Mucosa of descending colon (tissue), 3 donors: Measurements from ENCODE around the gene LIPG. TPM values are rescaled to one million over a fixed set of nuclear protein-coding genes. Genes with fewer than 3 reads are reported as not detected.

Source experiments
- ATAC-seq: fragments of 200-7000 bp; cut with Tn5 transposase; one replicate; pipeline ENCODE4 v1.9.1; 2020; ENCODE audit warnings: mild to moderate bottlenecking, moderate library complexity
- DNase-seq, 3 donors: peaks; one replicate each; pipeline ENCODE4 v3.0.0-alpha.2; 2020
- H3K36me3 ChIP-seq: fragments of 200-600 bp; one replicate; pipeline ENCODE4 v1.8.0; 2021; ENCODE audit warnings: low read depth, mild to moderate bottlenecking
- H3K4me1 ChIP-seq: fragments of 200-600 bp; one replicate; pipeline ENCODE4 v1.8.0; 2021; ENCODE audit warnings: low read depth, mild to moderate bottlenecking
- H3K4me3 ChIP-seq: fragments of 200-600 bp; one replicate; pipeline ENCODE4 v1.8.0; 2021; ENCODE audit warnings: mild to moderate bottlenecking
- H3K9me3 ChIP-seq: fragments of 200-600 bp; one replicate; pipeline ENCODE4 v1.8.0; 2021; ENCODE audit warnings: mild to moderate bottlenecking
- CTCF ChIP-seq: fragments of 200-600 bp; IDR thresholded peaks from one replicate; pipeline ENCODE4 v1.8.0; 2022; ENCODE audit warnings: antibody characterized with exemption, mild to moderate bottlenecking
- intact Hi-C, 2 donors: fragments of 100-400 bp; cut with DNase I in 1 of 2; cut with micrococcal nuclease in 1 of 2; formaldehyde crosslinking; loops; one replicate each; pipeline versions ENCODE4 v1.11.0 to v1.11.1; 2022; cut with DNase I, micrococcal nuclease
- total RNA-seq, 3 donors: library from RNA; stranded (reverse); fragmentation: NEBNext Ultra II Directional in 2 of 3; extraction: Animal tissue kit (Norgen Biotek cat#: 25700) in 2 of 3; gene quantifications; one replicate each; pipeline versions ENCODE4 v1.2.1 to v1.2.4, GENCODE V29; 2021 to 2023
- donor health status: DM: no; HTN: no; CAD: no; lungs with moderate emphysema.
- donor health status: DM: no; HTN: no; CAD: no.
- donor health status: DM: no; HTN: yes; CAD: no.

Gene LIPG
- total RNA-seq, 3 donors from 2014 or later = 13.3 to 42.0 (median 13.8) TPM

DNA sequence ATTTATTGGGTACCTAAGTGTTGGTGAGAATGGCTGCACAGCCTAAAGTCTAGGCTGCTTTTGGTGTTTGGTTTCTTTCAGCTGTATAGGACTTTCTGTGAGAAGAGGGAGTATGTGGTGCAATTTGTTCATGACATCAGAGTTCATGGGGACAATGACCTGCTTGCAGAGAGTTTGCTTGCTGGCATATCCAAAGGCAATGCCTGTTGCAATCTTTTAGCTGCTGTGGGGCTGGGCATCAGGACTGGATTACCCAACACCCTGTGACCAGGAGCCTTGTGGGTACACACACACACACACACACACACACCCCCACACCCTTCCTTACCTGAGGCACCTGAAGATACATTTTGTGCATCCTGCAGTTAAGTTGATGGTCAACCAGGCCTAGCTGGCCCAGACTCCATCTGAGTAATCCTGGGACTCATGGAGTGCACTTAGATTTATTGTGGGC is 68.4 kb downstream of the LIPG start:
- DNase-seq = no peak
- intact Hi-C loops = no loop called here

DNA sequence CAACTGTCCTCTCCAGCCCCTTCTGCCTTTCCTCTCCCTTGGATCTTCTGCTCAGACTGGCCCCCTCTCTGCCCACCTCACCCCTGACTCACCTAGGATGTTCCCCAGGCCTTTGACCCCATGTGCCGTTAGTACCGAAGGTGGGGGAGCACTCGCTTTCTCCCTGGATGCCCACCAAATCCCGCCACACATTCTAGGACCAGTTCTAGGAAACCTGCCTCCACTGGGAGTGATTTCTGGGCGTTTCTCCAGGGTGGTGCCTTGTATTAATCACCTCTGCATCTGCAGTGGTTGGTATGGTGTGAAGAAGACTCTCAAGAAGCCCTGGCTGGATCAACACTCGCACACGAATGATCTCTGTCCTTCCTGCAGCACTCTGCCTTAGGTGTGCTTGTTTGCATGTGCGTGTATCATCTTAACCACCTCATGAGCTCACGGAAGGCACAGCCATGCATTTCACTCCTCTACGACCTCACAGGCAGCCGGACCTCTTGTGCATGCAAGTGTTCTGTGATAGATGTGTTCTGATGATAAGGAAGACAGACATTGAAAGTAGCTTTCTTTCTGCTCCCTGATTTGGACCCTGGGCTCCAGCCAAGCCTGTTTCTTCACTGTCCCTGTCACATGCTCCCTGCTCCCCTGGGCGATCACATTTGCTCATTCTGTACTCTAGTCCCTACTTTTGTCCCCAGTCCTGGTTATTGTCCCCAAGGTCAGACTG is 69.4 kb downstream of the LIPG start:
- TF ChIP-seq CTCF = no peak
- Histone ChIP-seq H3K9me3 (no peaks in the 10 kb centered on the region), H3K36me3 (no peaks in the 10 kb centered on the region), H3K4me3 (no peak overlapping the region), H3K4me1 (peaks cover 5% of the 10 kb centered on the region)
- no peak for DNase-seq
- intact Hi-C loops = no loop called here
- no peak for ATAC-seq

More for the DNA sequence above, 68.4 kb downstream of the LIPG start:
- H3K9me3 ChIP-seq = no peaks in the 10 kb centered on the region
- no peak overlapping the region for H3K4me3 ChIP-seq
- ATAC-seq = peak; percentile 71
- TF ChIP-seq CTCF = no peak
- no peaks in the 10 kb centered on the region for H3K36me3 ChIP-seq
- H3K4me1 ChIP-seq = peaks cover 5% of the 10 kb centered on the region

GRCh38 chr18:49632588-49632987 is 70.7 kb downstream of the LIPG start:
- intact Hi-C loops = no loop called here
- Histone ChIP-seq H3K36me3 (no peaks in the 10 kb centered on the region), H3K9me3 (no peaks in the 10 kb centered on the region), H3K4me3 (no peak overlapping the region), H3K4me1 (peaks cover 5% of the 10 kb centered on the region)
- no peak for DNase-seq
- TF ChIP-seq CTCF = no peak
- no peak for ATAC-seq

GRCh38 chr18:49638209-49638785 is 76.4 kb downstream of the LIPG start:
- TF ChIP-seq CTCF = no peak
- no peaks in the 10 kb centered on the region for H3K36me3 ChIP-seq
- intact Hi-C loops = no loop called here
- no peaks in the 10 kb centered on the region for H3K4me1 ChIP-seq
- no peak overlapping the region for H3K4me3 ChIP-seq
- ATAC-seq (no peak), DNase-seq (no peak)
- no peaks in the 10 kb centered on the region for H3K9me3 ChIP-seq

DNA sequence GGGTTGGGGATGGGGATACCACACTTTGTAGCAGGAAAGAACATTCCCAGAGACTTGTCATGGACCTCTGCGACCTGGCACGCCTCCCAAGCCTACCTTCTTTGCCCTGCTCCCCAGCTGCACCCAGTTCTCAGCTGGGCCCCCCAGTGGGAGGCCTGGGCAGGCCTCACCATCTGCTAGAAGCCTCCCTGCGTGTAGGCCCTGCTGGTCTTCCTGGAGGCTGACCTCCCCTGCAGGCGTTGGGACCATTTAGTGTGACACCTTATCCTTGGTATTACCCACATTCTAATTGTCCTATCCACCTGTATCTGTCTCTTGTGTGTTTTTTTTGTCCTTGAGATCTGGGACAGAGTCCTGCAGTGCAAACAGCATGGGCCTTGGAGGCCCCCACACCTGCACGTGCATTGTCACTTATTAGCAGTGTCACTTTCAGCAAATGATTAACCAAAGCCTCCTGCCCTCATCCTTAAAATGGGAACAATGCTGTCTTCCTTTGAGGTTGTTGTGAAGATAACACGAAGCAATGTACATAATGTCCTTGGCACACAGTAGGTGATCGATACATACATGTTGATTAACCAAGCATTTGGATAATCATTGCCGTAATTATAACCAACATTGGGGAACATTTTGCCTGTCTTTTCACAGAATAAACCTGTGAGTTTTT is 77.2 kb downstream of the LIPG start:
- no peak overlapping the region for H3K4me3 ChIP-seq
- H3K4me1 ChIP-seq = no peaks in the 10 kb centered on the region
- H3K36me3 ChIP-seq = no peaks in the 10 kb centered on the region
- H3K9me3 ChIP-seq = no peaks in the 10 kb centered on the region
- TF ChIP-seq CTCF = no peak
- DNase-seq (no peak), ATAC-seq (peak; percentile 8)
- intact Hi-C loops = no loop called here
